HepG2 (cell line): ENCODE data around the gene DDX17. TPM values are rescaled to one million over a fixed set of nuclear protein-coding genes. Genes with fewer than 3 reads are reported as not detected.

ENCODE experiments used
- ATAC-seq: fragments of 200-7000 bp; cut with Tn5 transposase; 3 replicates; pipeline ENCODE4 v1.9.1; 2020; ENCODE audit warnings: mild to moderate bottlenecking, moderate library complexity
- BruUV-seq: library from RNA; stranded (reverse); fragments of 400-500 nt; replicated peaks from 2 replicates; lab custom pipeline; 2021; lab: Mats Ljungman, UMichigan
- CTCF ChIA-PET: fragments of 300-600 bp; formaldehyde crosslinking; extraction: SDS; loops from one replicate; lab custom pipeline; 2021; ENCODE audit warnings: low total read pairs, inconsistent platforms, low intra/inter-chr PET ratio; lab: Yijun Ruan, JAX
- POLR2A ChIA-PET: fragments of 350-600 bp; sonication (Branson Sonifier 250); formaldehyde crosslinking; loops from one replicate; lab custom pipeline; 2020; ENCODE audit warnings: antibody characterized with exemption, inconsistent platforms; lab: Yijun Ruan, JAX
- DNase-seq: peaks from one replicate; pipeline ENCODE4 v3.0.0-alpha.2; 2015; ENCODE audit warnings: low spot score
- FAIRE-seq: peaks from 3 replicates; lab custom pipeline; 2011; peaks lifted over from hg19 to GRCh38; lab: Jason Lieb, UNC
- H2AFZ ChIP-seq: one replicate; pipeline ENCODE4 v1.6.1; 2011; ENCODE audit warnings: low read length, inconsistent platforms
- H3K27ac ChIP-seq: fragments of 300-600 bp; 3 replicates; pipeline ENCODE4 v1.8.0; 2011; ENCODE audit warnings: mixed run types, mild to moderate bottlenecking, mixed read lengths, low read length, inconsistent platforms; ENCODE audit not compliant: insufficient read depth; ENCODE audit errors: extremely low read length
- H3K27me3 ChIP-seq, 2 experiments: fragments of 200-600 bp in 1 of 2; 2 replicates in 1 of 2; 3 replicates in 1 of 2; pipeline versions ENCODE4 v1.6.0 to v1.8.0; 2011; ENCODE audit warnings: low read length in 2 of 2, mild to moderate bottlenecking in 2 of 2, moderate library complexity in 2 of 2, inconsistent platforms in 1 of 2; ENCODE audit not compliant: insufficient read depth in 2 of 2, control insufficient read depth in 1 of 2
- H3K36me3 ChIP-seq, 2 experiments: fragments of 200-600 bp in 1 of 2; replicated peaks in 1 of 2; 2 replicates in 1 of 2; 3 replicates in 1 of 2; pipeline versions ENCODE4 v1.5.1 to v1.8.0; 2011; ENCODE audit warnings: low read length in 2 of 2, inconsistent platforms in 1 of 2; ENCODE audit not compliant: insufficient read depth in 2 of 2, control insufficient read depth in 1 of 2
- H3K4me1 ChIP-seq: 2 replicates; pipeline ENCODE4 v1.5.1; 2012; ENCODE audit warnings: low read length, inconsistent platforms; ENCODE audit not compliant: insufficient read depth
- H3K4me2 ChIP-seq: 2 replicates; pipeline ENCODE4 v1.6.0; 2011; ENCODE audit warnings: low read depth, low read length, inconsistent platforms
- H3K4me3 ChIP-seq, 3 experiments: fragments of 200-600 bp in 1 of 3; sonication (generic), shearing (Covaris generic) in 1 of 3; replicated peaks in 1 of 3; 2 replicates each; pipeline ENCODE4 v1.5.1; 2011 to 2016; ENCODE audit warnings: low read length in 3 of 3, inconsistent platforms in 2 of 3, low read depth in 2 of 3, mild to moderate bottlenecking in 2 of 3, control low read depth in 1 of 3, mixed read lengths in 1 of 3; ENCODE audit not compliant: insufficient read depth in 1 of 3
- H3K79me2 ChIP-seq: one replicate; pipeline ENCODE4 v1.6.1; 2011; ENCODE audit warnings: low read length, inconsistent platforms; ENCODE audit not compliant: insufficient read depth
- H3K9ac ChIP-seq: 2 replicates; pipeline ENCODE4 v1.6.0; 2011; ENCODE audit warnings: mild to moderate bottlenecking, low read depth, low read length, inconsistent platforms; ENCODE audit not compliant: insufficient read depth
- H3K9me3 ChIP-seq: 2 replicates; pipeline ENCODE4 v1.5.1; 2012; ENCODE audit warnings: mild to moderate bottlenecking, low read length
- H4K20me1 ChIP-seq: 2 replicates; pipeline ENCODE4 v1.6.0; 2011; ENCODE audit warnings: inconsistent platforms, mild to moderate bottlenecking, low read length, moderate library complexity; ENCODE audit not compliant: insufficient read depth
- BCL6 ChIP-seq: IDR thresholded peaks from 2 replicates; pipeline ENCODE4 v1.6.1; 2016; ENCODE audit warnings: missing genetic modification reagents, missing compliant biosample characterization
- GFI1 ChIP-seq: sonication (generic); formaldehyde crosslinking; IDR thresholded peaks from 2 replicates; pipeline ENCODE4 v1.5.0; 2020; ENCODE audit warnings: missing genetic modification reagents, mild to moderate bottlenecking, borderline replicate concordance
- HNRNPLL ChIP-seq: fragments of 200-400 bp; formaldehyde crosslinking; IDR thresholded peaks from 2 replicates; pipeline ENCODE4 v1.6.1; 2017; ENCODE audit warnings: mild to moderate bottlenecking, low read depth, low read length; ENCODE audit not compliant: poor library complexity, severe bottlenecking
- MIER2 ChIP-seq: IDR thresholded peaks from 2 replicates; pipeline ENCODE4 v1.6.1; 2016; ENCODE audit warnings: missing biosample characterization, missing genetic modification reagents
- MYNN ChIP-seq: sonication (generic); formaldehyde crosslinking; IDR thresholded peaks from 2 replicates; pipeline ENCODE4 v1.4.0; 2020; ENCODE audit warnings: mild to moderate bottlenecking, low read depth, missing genetic modification reagents
- NAIF1 ChIP-seq: sonication (generic); formaldehyde crosslinking; IDR thresholded peaks from 2 replicates; pipeline ENCODE4 v1.5.0; 2020; ENCODE audit warnings: mild to moderate bottlenecking, missing genetic modification reagents, borderline replicate concordance
- NCOA2 ChIP-seq: sonication (generic); formaldehyde crosslinking; IDR thresholded peaks from 2 replicates; pipeline ENCODE4 v1.8.0; 2022; ENCODE audit warnings: inconsistent platforms
- RBM22 ChIP-seq: fragments of 200-400 bp; formaldehyde crosslinking; optimal IDR thresholded peaks from 2 replicates; pipeline ENCODE3; 2017; ENCODE audit warnings: mild to moderate bottlenecking, low read length, moderate library complexity
- SPEN ChIP-seq: sonication (generic); formaldehyde crosslinking; IDR thresholded peaks from 2 replicates; pipeline ENCODE4 v1.5.1; 2020; ENCODE audit warnings: low read depth, mild to moderate bottlenecking, missing genetic modification reagents
- SRSF1 ChIP-seq: fragments of 200-400 bp; formaldehyde crosslinking; optimal IDR thresholded peaks from 2 replicates; pipeline ENCODE3; 2017; ENCODE audit warnings: mild to moderate bottlenecking, low read depth, low read length, moderate library complexity
- XRCC5 ChIP-seq: fragments of 200-400 bp; formaldehyde crosslinking; optimal IDR thresholded peaks from 2 replicates; pipeline ENCODE3; 2017; ENCODE audit warnings: mild to moderate bottlenecking, low read length
- ZNF264 ChIP-seq: sonication (generic); formaldehyde crosslinking; IDR thresholded peaks from 2 replicates; pipeline ENCODE4 v1.4.0; 2020; ENCODE audit warnings: missing genetic modification reagents
- ZNF496 ChIP-seq: sonication (generic); formaldehyde crosslinking; IDR thresholded peaks from 2 replicates; pipeline ENCODE4 v1.8.1; 2023; ENCODE audit warnings: mild to moderate bottlenecking, moderate library complexity, missing genetic modification reagents; ENCODE audit not compliant: insufficient replicate concordance
- ZNF564 ChIP-seq: sonication (generic); formaldehyde crosslinking; IDR thresholded peaks from 2 replicates; pipeline ENCODE4 v1.8.1; 2023; ENCODE audit warnings: mild to moderate bottlenecking, missing genetic modification reagents
- ZNF788 ChIP-seq: sonication (generic); formaldehyde crosslinking; IDR thresholded peaks from 2 replicates; pipeline ENCODE4 v1.5.0; 2020; ENCODE audit warnings: mild to moderate bottlenecking, missing genetic modification reagents, borderline replicate concordance
- ZSCAN20 ChIP-seq: sonication (generic); formaldehyde crosslinking; IDR thresholded peaks from 2 replicates; pipeline ENCODE4 v1.4.0; 2020; ENCODE audit warnings: missing genetic modification reagents, mild to moderate bottlenecking, borderline replicate concordance
- WGBS: methylation state at CpG from one replicate; pipeline ENCODE4 v1.1.6; 2017; ENCODE audit warnings: low lambda C conversion rate; 5-methylcytosine and 5-hydroxymethylcytosine counted together
- in situ Hi-C: cut with HindIII; loops from 2 replicates; pipeline ENCODE4 v1.10.0; 2017; ENCODE audit warnings: low pct_unique_long_range_greater_than_20kb; ENCODE audit not compliant: extremely low pct_ligation_motif_present
- intact Hi-C: fragments of 100-400 bp; cut with micrococcal nuclease; formaldehyde crosslinking; loops from one replicate; pipeline ENCODE4 v1.10.0; 2022; ENCODE audit not compliant: unreplicated experiment
- polyA plus RNA-seq, 8 experiments: library from polyadenylated mRNA; depleted of rRNA in 3 of 8; stranded (reverse) in 7 of 8; unstranded in 1 of 8; fragments of >200 nt; fragmentation: Illumina TruSeq in 4 of 8; extraction: Trizol in 4 of 8; gene quantifications; 2 replicates each; pipeline versions ENCODE4 v1.2.1 to v1.2.3, GENCODE V29; 2011 to 2016; ENCODE audit warnings: low read depth in 4 of 8, missing spikeins in 1 of 8, mixed read lengths in 1 of 8; ENCODE audit not compliant: insufficient read depth in 1 of 8
- total RNA-seq, 5 experiments: library from RNA; depleted of rRNA; stranded (reverse); fragments of >200 nt; fragmentation: Illumina TruSeq; extraction: Trizol; gene quantifications; 2 replicates each; pipeline ENCODE4 v1.2.3, GENCODE V29; 2016; ENCODE audit warnings: low read depth in 1 of 5
- TF ChIP-seq, protein P1 (sequence below): sonication (generic); formaldehyde crosslinking; IDR thresholded peaks from 2 replicates; pipeline ENCODE4 v1.4.0; 2020; ENCODE audit warnings: missing genetic modification reagents

The DDX17 gene
- total and polyA plus RNA-seq, 2 of the 13 experiments (the other 11 are each of a cell fraction or from before 2014, with no cell fraction given), result 238 to 344 TPM

DNA sequence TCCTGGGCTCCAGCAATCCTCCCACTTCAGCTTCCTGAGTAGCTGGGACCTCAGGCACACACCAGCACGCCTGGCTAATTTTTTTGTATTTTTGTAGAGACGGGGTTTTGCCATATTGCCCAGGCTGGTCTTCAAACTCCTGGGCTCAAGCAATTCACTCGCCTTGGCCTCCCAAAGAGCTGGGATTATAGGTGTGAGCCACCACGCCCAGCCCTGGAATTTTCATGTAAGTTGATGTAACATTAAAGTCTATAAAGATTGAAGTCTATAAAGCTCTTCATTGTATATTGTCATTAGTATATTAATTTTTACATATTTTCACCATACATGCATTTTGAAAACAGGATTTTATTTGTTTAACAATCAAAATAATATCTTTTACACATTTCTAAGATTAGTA lies 12.5 kb upstream of the DDX17 start:
- no peak overlapping the region for H2AFZ ChIP-seq
- intact Hi-C loops, result no loop called here
- H3K4me1 ChIP-seq, result no peaks in the 10 kb centered on the region
- POLR2A ChIA-PET, result no interaction called here
- no peak for FAIRE-seq
- H3K27me3 ChIP-seq, result no peaks in the 10 kb centered on the region; a peak in 1 of 5 replicates
- TF ChIP-seq MYNN (no peak), NCOA2 (CRISPR knock-in tag) (no peak), MIER2 (CRISPR knock-in tag) (no peak), ZNF496 (CRISPR knock-in tag) (no peak)
- TF ChIP-seq, all 625 proteins: peak for 0
- Histone ChIP-seq H3K9ac (no peak overlapping the region), H3K27ac (no peak overlapping the region), H3K4me3 (no peak overlapping the region), H3K9me3 (no peaks in the 10 kb centered on the region), H3K36me3 (no peaks in the 10 kb centered on the region), H3K79me2 (no peaks in the 10 kb centered on the region), H4K20me1 (no peaks in the 10 kb centered on the region), H3K4me2 (no peak overlapping the region)
- in situ Hi-C loops, result loop anchor here (10.0 kb wide), 1 partner anchor 464 kb away; the partner anchor contains the start of gene PICK1
- CTCF ChIA-PET, result no interaction called here
- 26% methylated on average over 4 of the region's 4 CpGs for WGBS
- ATAC-seq (no peak), DNase-seq (no peak)
- no TSS peak for BruUV-seq

DNA sequence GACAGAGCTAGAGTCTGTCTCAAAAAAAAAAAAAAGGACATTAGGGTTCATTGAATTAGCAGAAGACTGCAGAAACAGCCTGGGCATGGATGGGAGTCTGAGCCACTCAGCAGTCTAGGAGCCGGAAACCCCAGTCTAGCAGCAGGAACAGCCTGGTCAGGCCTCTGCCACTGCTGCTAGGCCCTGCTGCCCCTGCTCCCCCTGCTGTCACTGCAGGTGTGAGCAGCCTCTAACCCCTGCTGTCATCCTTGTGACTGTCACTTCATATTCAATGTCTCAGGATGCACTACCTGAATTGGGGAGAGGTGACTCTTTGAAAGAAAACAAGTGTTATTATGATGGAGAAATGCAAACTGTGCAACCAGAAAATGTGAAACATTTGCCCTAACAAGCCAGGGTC lies 7.0 kb upstream of the DDX17 start:
- Histone ChIP-seq H3K4me1 (peaks cover 14% of the 10 kb centered on the region), H3K9me3 (no peaks in the 10 kb centered on the region), H3K27me3 (no peaks in the 10 kb centered on the region; a peak in 1 of 5 replicates), H3K4me3 (no peak overlapping the region), H4K20me1 (no peaks in the 10 kb centered on the region), H3K4me2 (no peak overlapping the region), H3K9ac (no peak overlapping the region), H3K27ac (no peak overlapping the region), H3K79me2 (no peaks in the 10 kb centered on the region), H2AFZ (no peak overlapping the region), H3K36me3 (no peaks in the 10 kb centered on the region)
- 0% methylated on average over 1 of the region's 1 CpG for WGBS
- CTCF ChIA-PET, result interaction anchor here (1.0 kb wide), 2 partner anchors 101 to 461 kb away, joined by 3 to 4 read pairs; no protein-coding TSS in a partner anchor
- in situ Hi-C loops, result loop anchor here (10.0 kb wide), 1 partner anchor 458 kb away; the partner anchor contains the start of gene PICK1
- BruUV-seq, result no TSS peak
- FAIRE-seq (peak; percentile 72), DNase-seq (peak; percentile 42), ATAC-seq (peak; percentile 99)
- POLR2A ChIA-PET, result no interaction called here
- intact Hi-C loops, result loop anchor here (5.0 kb wide), 1 partner anchor 461 kb away; no protein-coding TSS in a partner anchor
- TF ChIP-seq SRSF1 (no peak), GFI1 (CRISPR knock-in tag) (no peak), XRCC5 (peak; percentile 68), RBM22 (no peak), SPEN (peak; percentile 29; the same call in 1 of the 2 replicates), BCL6 (CRISPR knock-in tag) (no peak), HNRNPLL (no peak), ZNF788 (CRISPR knock-in tag) (0 out of 2 replicates have a peak, but pooled peaks have one; percentile 27), ZNF564 (CRISPR knock-in tag) (no peak), ZNF264 (no peak), ZSCAN20 (CRISPR knock-in tag) (no peak), NAIF1 (CRISPR knock-in tag) (peak; percentile 93)
- TF ChIP-seq, protein P1, sequence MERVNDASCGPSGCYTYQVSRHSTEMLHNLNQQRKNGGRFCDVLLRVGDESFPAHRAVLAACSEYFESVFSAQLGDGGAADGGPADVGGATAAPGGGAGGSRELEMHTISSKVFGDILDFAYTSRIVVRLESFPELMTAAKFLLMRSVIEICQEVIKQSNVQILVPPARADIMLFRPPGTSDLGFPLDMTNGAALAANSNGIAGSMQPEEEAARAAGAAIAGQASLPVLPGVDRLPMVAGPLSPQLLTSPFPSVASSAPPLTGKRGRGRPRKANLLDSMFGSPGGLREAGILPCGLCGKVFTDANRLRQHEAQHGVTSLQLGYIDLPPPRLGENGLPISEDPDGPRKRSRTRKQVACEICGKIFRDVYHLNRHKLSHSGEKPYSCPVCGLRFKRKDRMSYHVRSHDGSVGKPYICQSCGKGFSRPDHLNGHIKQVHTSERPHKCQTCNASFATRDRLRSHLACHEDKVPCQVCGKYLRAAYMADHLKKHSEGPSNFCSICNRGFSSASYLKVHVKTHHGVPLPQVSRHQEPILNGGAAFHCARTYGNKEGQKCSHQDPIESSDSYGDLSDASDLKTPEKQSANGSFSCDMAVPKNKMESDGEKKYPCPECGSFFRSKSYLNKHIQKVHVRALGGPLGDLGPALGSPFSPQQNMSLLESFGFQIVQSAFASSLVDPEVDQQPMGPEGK, result 0 out of 2 replicates have a peak, but pooled peaks have one; percentile 27
